AG04450 (cell line): ENCODE results near the gene CYGB. TPM values are rescaled to one million over a fixed set of nuclear protein-coding genes. Genes with fewer than 3 reads are reported as not detected.

Source experiments
- CTCF ChIA-PET: fragments of 300-600, 350-600 bp; formaldehyde crosslinking; extraction: SDS; loops from one replicate; lab custom pipeline; 2022; ENCODE audit warnings: antibody characterized with exemption, inconsistent platforms; lab: Charles Lee
- POLR2A ChIA-PET: fragments of 350-600 bp; formaldehyde crosslinking; extraction: SDS; loops from one replicate; lab custom pipeline; 2021; ENCODE audit warnings: antibody characterized with exemption, inconsistent platforms; lab: Yijun Ruan, JAX
- DNase-seq: peaks from one replicate; pipeline ENCODE4 v3.0.0-alpha.2; 2011; ENCODE audit warnings: low read depth, low spot score
- H3K27ac ChIP-seq: one replicate; pipeline ENCODE4 v1.5.1; 2012; ENCODE audit warnings: low read depth, low read length, control low read depth
- H3K27me3 ChIP-seq: one replicate; pipeline ENCODE4 v1.6.0; 2012; ENCODE audit warnings: low read length; ENCODE audit not compliant: control insufficient read depth, insufficient read depth
- H3K4me3 ChIP-seq: 2 replicates; pipeline ENCODE4 v1.5.1; 2011; ENCODE audit warnings: mild to moderate bottlenecking, low read depth, low read length, control low read depth
- H3K9me3 ChIP-seq: 2 replicates; pipeline ENCODE4 v1.5.1; 2012; ENCODE audit warnings: low read length; ENCODE audit not compliant: control insufficient read depth, insufficient read depth
- polyA plus RNA-seq: library from polyadenylated mRNA; depleted of rRNA; stranded (reverse); fragments of >200 nt; gene quantifications from 2 replicates; pipeline ENCODE4 v1.2.3, GENCODE V29; 2011
- TF ChIP-seq, protein P1 (sequence below): IDR thresholded peaks from 2 replicates; pipeline ENCODE4 v1.5.1; 2011; ENCODE audit warnings: low read depth, low read length, control low read depth, inconsistent platforms

CYGB gene
- polyA plus RNA-seq, 1 experiment = 7.4 TPM

DNA sequence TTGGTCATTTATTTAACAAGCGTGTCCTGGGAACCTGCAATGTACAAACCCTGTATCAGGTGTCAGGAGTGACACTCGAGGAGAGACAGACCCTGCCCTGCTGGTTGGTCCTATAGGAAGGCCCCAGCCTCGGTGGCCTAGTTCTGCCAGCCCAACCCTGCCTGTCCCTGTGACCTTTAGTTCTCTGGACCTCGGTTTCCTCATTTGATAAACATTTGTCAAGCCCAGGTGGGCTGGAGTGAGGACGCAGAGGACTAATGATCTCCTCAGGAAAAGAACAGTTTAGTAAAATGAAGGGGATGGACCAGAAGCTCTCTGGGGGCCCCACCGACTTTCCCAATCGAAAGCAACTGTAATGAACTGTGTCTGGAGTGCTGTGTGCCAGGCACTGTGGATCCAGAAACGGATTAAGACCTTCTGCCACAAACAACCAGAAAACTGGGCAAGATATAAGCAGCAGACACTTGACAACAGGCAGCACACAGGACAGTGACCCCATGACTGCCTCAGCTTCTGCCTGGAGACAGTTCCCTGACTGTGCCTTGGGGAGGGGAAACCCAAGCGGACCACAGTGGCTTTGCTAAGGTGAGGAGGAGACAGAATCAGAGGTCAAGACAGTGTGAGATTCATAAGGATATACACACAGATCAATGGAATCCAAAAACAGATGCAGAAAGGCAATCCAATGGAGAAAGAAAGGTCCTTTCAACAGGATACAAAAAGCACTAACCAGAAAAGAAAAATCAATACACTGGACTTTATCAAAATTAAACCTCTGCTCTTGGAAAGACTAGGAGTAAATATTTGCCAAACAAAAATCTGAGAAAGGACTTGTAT is 11.1 kb upstream of the CYGB start:
- H3K27me3 ChIP-seq = peaks cover 2% of the 10 kb centered on the region
- no peak for DNase-seq
- no peak overlapping the region for H3K27ac ChIP-seq
- CTCF ChIA-PET = interaction anchor here (1.3 to 1.6 kb wide), 2 partner anchors 9 to 26 kb away, joined by 5 to 8 read pairs; partner anchors contain the start of gene PRCD
- no peak overlapping the region for H3K4me3 ChIP-seq
- H3K9me3 ChIP-seq = no peaks in the 10 kb centered on the region
- TF ChIP-seq, protein P1, sequence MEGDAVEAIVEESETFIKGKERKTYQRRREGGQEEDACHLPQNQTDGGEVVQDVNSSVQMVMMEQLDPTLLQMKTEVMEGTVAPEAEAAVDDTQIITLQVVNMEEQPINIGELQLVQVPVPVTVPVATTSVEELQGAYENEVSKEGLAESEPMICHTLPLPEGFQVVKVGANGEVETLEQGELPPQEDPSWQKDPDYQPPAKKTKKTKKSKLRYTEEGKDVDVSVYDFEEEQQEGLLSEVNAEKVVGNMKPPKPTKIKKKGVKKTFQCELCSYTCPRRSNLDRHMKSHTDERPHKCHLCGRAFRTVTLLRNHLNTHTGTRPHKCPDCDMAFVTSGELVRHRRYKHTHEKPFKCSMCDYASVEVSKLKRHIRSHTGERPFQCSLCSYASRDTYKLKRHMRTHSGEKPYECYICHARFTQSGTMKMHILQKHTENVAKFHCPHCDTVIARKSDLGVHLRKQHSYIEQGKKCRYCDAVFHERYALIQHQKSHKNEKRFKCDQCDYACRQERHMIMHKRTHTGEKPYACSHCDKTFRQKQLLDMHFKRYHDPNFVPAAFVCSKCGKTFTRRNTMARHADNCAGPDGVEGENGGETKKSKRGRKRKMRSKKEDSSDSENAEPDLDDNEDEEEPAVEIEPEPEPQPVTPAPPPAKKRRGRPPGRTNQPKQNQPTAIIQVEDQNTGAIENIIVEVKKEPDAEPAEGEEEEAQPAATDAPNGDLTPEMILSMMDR = no peak
- POLR2A ChIA-PET = no interaction called here

DNA sequence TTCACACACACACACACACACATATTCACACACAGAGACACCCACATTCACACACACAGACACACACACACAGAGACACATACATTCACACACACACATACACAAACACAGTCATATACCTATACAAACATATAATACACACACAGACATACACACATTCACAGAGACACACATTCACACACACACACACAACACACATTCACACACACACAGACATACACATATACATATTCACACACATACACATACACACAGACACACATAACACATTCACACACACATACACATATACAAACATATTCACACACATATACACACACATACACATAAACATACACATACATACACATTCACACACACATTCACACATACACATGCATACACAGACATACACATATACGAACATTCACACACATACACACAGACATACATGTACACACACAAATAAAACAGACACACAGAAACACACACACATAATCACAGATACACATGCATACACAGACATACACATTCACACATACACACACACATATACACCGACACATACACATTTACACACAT is 10.2 kb upstream of the CYGB start:
- ChIA-PET CTCF (interaction anchor here (1.5 to 4.8 kb wide), 3 partner anchors 24 to 27 kb away, joined by 6 to 41 read pairs (median 8); no protein-coding TSS in a partner anchor), POLR2A (interaction anchor here (0.6 to 1.6 kb wide), 4 partner anchors 9 to 189 kb away, joined by 3 to 12 read pairs (median 6); no protein-coding TSS in a partner anchor)
- Histone ChIP-seq H3K4me3 (no peak overlapping the region), H3K9me3 (no peaks in the 10 kb centered on the region), H3K27ac (no peak overlapping the region), H3K27me3 (peaks cover 2% of the 10 kb centered on the region)
- TF ChIP-seq, protein P1 = no peak
- DNase-seq = no peak

DNA sequence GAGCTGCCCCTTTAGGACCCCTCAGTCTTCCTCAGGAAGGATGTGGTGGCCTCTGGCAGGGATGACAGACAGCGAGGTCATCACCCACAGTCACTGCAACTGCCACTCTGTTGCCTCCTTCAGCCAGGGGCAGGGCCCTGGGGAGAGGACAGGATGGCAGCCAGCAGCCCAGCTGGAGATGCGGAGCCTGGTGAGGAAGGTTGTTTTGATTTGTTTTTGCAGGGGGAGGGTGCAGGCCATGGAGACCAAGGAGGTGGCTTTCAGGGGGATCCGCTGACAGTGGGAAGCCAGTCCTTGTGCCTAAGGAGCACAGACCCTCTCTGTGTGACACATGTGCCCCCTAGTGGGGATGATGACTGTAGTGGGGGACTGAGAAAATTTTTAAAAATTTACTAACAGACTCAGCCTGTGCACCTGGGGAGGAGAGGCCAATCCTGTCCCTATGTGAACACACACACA is 9.7 kb upstream of the CYGB start:
- ChIA-PET POLR2A (interaction anchor here (0.6 to 1.7 kb wide), 9 partner anchors 10 to 189 kb away, joined by 3 to 14 read pairs (median 6); partner anchors contain the start of gene CYGB), CTCF (interaction anchor here (0.6 to 4.8 kb wide), 13 partner anchors 10 to 299 kb away, joined by 3 to 41 read pairs (median 5); no protein-coding TSS in a partner anchor)
- DNase-seq = no peak
- Histone ChIP-seq H3K27ac (peak overlapping the region; percentile 87), H3K4me3 (no peak overlapping the region), H3K27me3 (peaks cover 2% of the 10 kb centered on the region), H3K9me3 (no peaks in the 10 kb centered on the region)
- TF ChIP-seq, protein P1 = peak; percentile 69

DNA sequence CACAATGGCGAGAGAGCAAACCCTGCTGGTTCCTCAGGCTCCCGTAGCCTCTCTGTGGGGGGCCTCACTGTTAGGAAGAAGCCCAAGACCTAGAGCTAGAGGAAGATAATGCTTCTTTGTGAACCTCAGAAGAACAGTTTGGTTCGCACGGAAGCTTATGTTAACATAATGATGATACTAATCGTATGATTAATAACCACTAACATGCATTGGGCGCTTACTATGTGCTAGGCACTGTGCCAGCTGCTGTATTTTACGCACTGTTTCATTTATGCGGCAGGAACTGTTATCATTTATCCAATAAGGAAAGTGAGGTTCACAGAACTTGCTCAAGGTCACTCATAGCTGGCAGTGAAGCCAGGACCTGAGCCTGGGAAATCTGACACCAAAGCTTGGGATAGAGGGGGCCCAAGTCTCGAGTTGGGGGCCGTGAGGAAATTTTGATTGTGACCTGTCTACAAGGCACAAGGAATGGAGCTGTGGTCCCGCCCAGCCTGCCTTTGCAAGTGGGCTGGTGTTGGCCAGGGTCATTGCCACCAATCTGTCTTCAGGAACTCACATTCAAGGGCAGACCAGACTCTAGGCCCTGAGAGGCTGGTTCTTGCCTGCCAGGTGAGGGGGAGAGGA is 9.2 kb upstream of the CYGB start:
- Histone ChIP-seq H3K27me3 (peaks cover 2% of the 10 kb centered on the region), H3K4me3 (no peak overlapping the region), H3K27ac (peak overlapping the region; percentile 87), H3K9me3 (no peaks in the 10 kb centered on the region)
- TF ChIP-seq, protein P1 = no peak
- peak; percentile 88 for DNase-seq
- ChIA-PET CTCF (interaction anchor here (0.6 to 4.8 kb wide), 14 partner anchors 11 to 298 kb away, joined by 3 to 41 read pairs (median 4); no protein-coding TSS in a partner anchor), POLR2A (interaction anchor here (0.5 to 1.7 kb wide), 13 partner anchors 9 to 1648 kb away, joined by 3 to 14 read pairs (median 4); partner anchors contain the start of gene CYGB)
